Panc1 (cell line): ENCODE results near the gene NR4A1. TPM values are rescaled to one million over a fixed set of nuclear protein-coding genes. Genes with fewer than 3 reads are reported as not detected.

Source experiments
- ATAC-seq: fragments of 200-7000 bp; cut with Tn5 transposase; 2 replicates; pipeline ENCODE4 v1.9.1; 2020; ENCODE audit warnings: mild to moderate bottlenecking, moderate library complexity
- BruUV-seq: library from RNA; stranded (reverse); fragments of 400-500 nt; replicated peaks from 2 replicates; lab custom pipeline; 2021; lab: Mats Ljungman, UMichigan
- CTCF ChIA-PET: fragments of 300-600 bp; sonication (Branson Sonifier 250); formaldehyde crosslinking; loops from one replicate; lab custom pipeline; 2022; ENCODE audit warnings: antibody characterized with exemption; lab: Charles Lee
- POLR2A ChIA-PET: fragments of 300-600 bp; sonication (Branson Sonifier 250); formaldehyde crosslinking; loops from one replicate; lab custom pipeline; 2022; ENCODE audit warnings: antibody characterized with exemption; lab: Charles Lee
- DNase-seq: peaks from one replicate; pipeline ENCODE4 v3.0.0-alpha.2; 2010; ENCODE audit warnings: low read depth, low spot score
- H3K27ac ChIP-seq: 2 replicates; pipeline ENCODE4 v1.5.1; 2011; ENCODE audit warnings: mild to moderate bottlenecking, low read length, inconsistent platforms
- H3K27me3 ChIP-seq: fragments of 200-500 bp; sonication (Bioruptor generic); 2 replicates; pipeline ENCODE4 v1.6.0; 2014; ENCODE audit warnings: low read length, inconsistent platforms; ENCODE audit not compliant: control insufficient read depth, insufficient read depth
- H3K36me3 ChIP-seq: fragments of 200-500 bp; sonication (Bioruptor generic); 2 replicates; pipeline ENCODE4 v1.5.1; 2014; ENCODE audit warnings: inconsistent platforms, mild to moderate bottlenecking, low read length, moderate library complexity; ENCODE audit not compliant: control insufficient read depth, insufficient read depth
- H3K4me1 ChIP-seq: 2 replicates; pipeline ENCODE4 v1.5.1; 2011; ENCODE audit warnings: inconsistent platforms, mild to moderate bottlenecking, low read length, moderate library complexity; ENCODE audit not compliant: control insufficient read depth, insufficient read depth
- H3K4me3 ChIP-seq, 2 experiments: 2 replicates each; pipeline ENCODE4 v1.5.1; 2011 to 2012; ENCODE audit warnings: low read depth in 2 of 2, low read length in 2 of 2, mild to moderate bottlenecking in 2 of 2, inconsistent platforms in 1 of 2, moderate library complexity in 1 of 2
- H3K9me3 ChIP-seq: fragments of 200-500 bp; sonication (Bioruptor generic); 2 replicates; pipeline ENCODE4 v1.5.1; 2014; ENCODE audit warnings: low read depth, mild to moderate bottlenecking, inconsistent platforms, low read length, moderate library complexity; ENCODE audit not compliant: control insufficient read depth, insufficient read depth
- CTCF ChIP-seq: fragments of 450-650 bp; IDR thresholded peaks from 2 replicates; pipeline ENCODE4 v1.5.1; 2017; ENCODE audit warnings: mild to moderate bottlenecking
- POLR2AphosphoS5 ChIP-seq: IDR thresholded peaks from 2 replicates; pipeline ENCODE4 v1.6.1; 2012; ENCODE audit warnings: mild to moderate bottlenecking, low read depth, low read length, moderate library complexity
- REST ChIP-seq, 2 experiments: IDR thresholded peaks; 2 replicates each; pipeline ENCODE4 v1.6.1; 2011 to 2012; ENCODE audit warnings: low read depth in 2 of 2, control low read depth in 1 of 2, low read length in 1 of 2, mild to moderate bottlenecking in 1 of 2, moderate library complexity in 1 of 2; ENCODE audit not compliant: insufficient read depth in 1 of 2
- SIN3A ChIP-seq: IDR thresholded peaks from 2 replicates; pipeline ENCODE4 v1.6.1; 2012; ENCODE audit warnings: low read depth, mild to moderate bottlenecking, low read length, moderate library complexity, borderline replicate concordance; ENCODE audit not compliant: insufficient read depth
- TCF7L2 ChIP-seq: IDR thresholded peaks from 2 replicates; pipeline ENCODE4 v1.6.1; 2011; ENCODE audit warnings: mild to moderate bottlenecking, low read depth, low read length, inconsistent platforms
- in situ Hi-C: cut with HindIII; loops from 2 replicates; pipeline ENCODE4 v1.10.0; 2016; ENCODE audit warnings: low sequenced_read_pairs, low pct_unique_long_range_greater_than_20kb
- intact Hi-C: fragments of 100-400 bp; cut with micrococcal nuclease; formaldehyde crosslinking; loops from one replicate; pipeline ENCODE4 v1.10.0; 2022; ENCODE audit not compliant: unreplicated experiment
- total RNA-seq: library from RNA; stranded (reverse); gene quantifications from one replicate; pipeline ENCODE4 v1.2.1, GENCODE V29; 2021; ENCODE audit not compliant: unreplicated experiment

The NR4A1 gene
- total RNA-seq, 1 experiment from 2014 or later, result 2.0 TPM

GRCh38 chr12:52029685-52030084, 21.6 kb upstream of the NR4A1 start:
- intact Hi-C loops, result loop anchor here (5.0 kb wide), 1 partner anchor 93 kb away; no protein-coding TSS in a partner anchor
- Histone ChIP-seq H3K27ac (no peak overlapping the region), H3K9me3 (no peaks in the 10 kb centered on the region), H3K4me3 (no peak overlapping the region), H3K36me3 (no peaks in the 10 kb centered on the region), H3K4me1 (peaks cover 3% of the 10 kb centered on the region; the same call in 1 of the 2 replicates), H3K27me3 (no peaks in the 10 kb centered on the region)
- ChIA-PET CTCF (interaction anchor here (0.7 kb wide), 1 partner anchor 40 kb away, joined by 8 read pairs; the partner anchor contains the start of gene ATG101), POLR2A (interaction anchor here (0.6 kb wide), 1 partner anchor 38 kb away, joined by 3 read pairs; no protein-coding TSS in a partner anchor)
- BruUV-seq, result no TSS peak
- no peak for ATAC-seq
- TF ChIP-seq REST (IDR thresholded peaks at IDR 0.05; ENCODE audit: insufficient read depth in 1 of 2, low read depth in 2 of 2, low read length in 1 of 2) (no peak), TCF7L2 (no peak), CTCF (no peak), SIN3A (no peak), POLR2AphosphoS5 (no peak)
- no peak for DNase-seq
- in situ Hi-C loops, result no loop called here

- ChIA-PET CTCF (interaction anchor here (0.9 to 1.9 kb wide), 6 partner anchors 9 to 90 kb away, joined by 3 to 9 read pairs (median 4); no protein-coding TSS in a partner anchor), POLR2A (interaction anchor here (1.0 to 1.3 kb wide), 2 partner anchors 18 to 19 kb away, joined by 3 read pairs; no protein-coding TSS in a partner anchor)
- in situ Hi-C loops, result no loop called here
- H3K4me3 ChIP-seq, result peak overlapping the region; percentile 35 to 64
- no peaks in the 10 kb centered on the region for H3K9me3 ChIP-seq
- 0 out of 2 replicates have a peak, but pooled peaks cover 2% of the 10 kb centered on the region for H3K27me3 ChIP-seq
- intact Hi-C loops, result no loop called here
- no peak for DNase-seq
- no peak for ATAC-seq
- no peak for TF ChIP-seq CTCF
- TF ChIP-seq POLR2AphosphoS5, result no peak
- no peak for TF ChIP-seq REST (IDR thresholded peaks at IDR 0.05; ENCODE audit: insufficient read depth in 1 of 2, low read depth in 2 of 2, low read length in 1 of 2)
- TF ChIP-seq SIN3A, result no peak
- TF ChIP-seq TCF7L2, result no peak
- no peak overlapping the region; the same call in 1 of the 2 replicates for H3K27ac ChIP-seq
- no TSS peak for BruUV-seq
- H3K36me3 ChIP-seq, result no peaks in the 10 kb centered on the region
- 0 out of 2 replicates have a peak, but pooled peaks cover 5% of the 10 kb centered on the region for H3K4me1 ChIP-seq
These were observed 18.8 kb upstream of the NR4A1 start for GRCh38 chr12:52032446-52032803.
